Measurements from ENCODE around the gene MAP7D2. TPM values are rescaled to one million over a fixed set of nuclear protein-coding genes. Genes with fewer than 3 reads are reported as not detected.

Gene MAP7D2
- total RNA-seq, 1 experiment from 2014 or later = 0.91 TPM

DNA sequence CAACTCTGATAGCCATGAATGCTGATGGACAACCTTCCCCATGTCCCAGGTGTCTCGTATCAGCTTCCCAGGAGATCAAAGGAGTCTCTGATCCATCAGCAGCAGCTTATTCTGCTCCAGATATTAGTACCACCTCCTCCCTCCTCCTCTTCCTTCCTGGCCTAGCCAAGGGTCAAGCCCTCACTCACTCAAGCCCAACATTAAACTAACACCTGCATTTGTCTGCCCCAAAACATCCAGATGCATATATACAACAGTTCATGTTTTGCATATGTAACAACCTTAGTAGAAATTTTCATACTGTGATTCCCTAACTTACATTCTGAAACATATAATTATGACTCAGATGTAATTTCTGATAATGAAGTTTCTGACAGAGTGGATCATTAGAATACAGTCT, 155.8 kb downstream of the MAP7D2 start:
- BruUV-seq (replicated peaks) = no TSS peak
- H3K4me3 ChIP-seq (ENCODE audit: low read length) = no peak overlapping the region
- DNase-seq (no peak), ATAC-seq (no peak)
- intact Hi-C loops (cut with micrococcal nuclease) = no loop called here
- no peak overlapping the region for H3K27ac ChIP-seq (ENCODE audit: low read length)
- POLR2A ChIA-PET (ENCODE audit: unreplicated experiment) = no interaction called here
- no peaks in the 10 kb centered on the region for H3K27me3 ChIP-seq (ENCODE audit: low read length)
- no peaks in the 10 kb centered on the region for H3K9me3 ChIP-seq (ENCODE audit: low read length)
- no peak overlapping the region for H2AFZ ChIP-seq (ENCODE audit: low read length)
- no peak overlapping the region for H3K4me2 ChIP-seq (ENCODE audit: low read length)
- TF ChIP-seq EZH2 (IDR thresholded peaks at IDR 0.05; ENCODE audit: low read length, unreplicated experiment) (no peak), EZH2phosphoT487 (IDR thresholded peaks at IDR 0.05; ENCODE audit: borderline replicate concordance, low read length) (no peak)
- TF ChIP-seq, protein P1, sequence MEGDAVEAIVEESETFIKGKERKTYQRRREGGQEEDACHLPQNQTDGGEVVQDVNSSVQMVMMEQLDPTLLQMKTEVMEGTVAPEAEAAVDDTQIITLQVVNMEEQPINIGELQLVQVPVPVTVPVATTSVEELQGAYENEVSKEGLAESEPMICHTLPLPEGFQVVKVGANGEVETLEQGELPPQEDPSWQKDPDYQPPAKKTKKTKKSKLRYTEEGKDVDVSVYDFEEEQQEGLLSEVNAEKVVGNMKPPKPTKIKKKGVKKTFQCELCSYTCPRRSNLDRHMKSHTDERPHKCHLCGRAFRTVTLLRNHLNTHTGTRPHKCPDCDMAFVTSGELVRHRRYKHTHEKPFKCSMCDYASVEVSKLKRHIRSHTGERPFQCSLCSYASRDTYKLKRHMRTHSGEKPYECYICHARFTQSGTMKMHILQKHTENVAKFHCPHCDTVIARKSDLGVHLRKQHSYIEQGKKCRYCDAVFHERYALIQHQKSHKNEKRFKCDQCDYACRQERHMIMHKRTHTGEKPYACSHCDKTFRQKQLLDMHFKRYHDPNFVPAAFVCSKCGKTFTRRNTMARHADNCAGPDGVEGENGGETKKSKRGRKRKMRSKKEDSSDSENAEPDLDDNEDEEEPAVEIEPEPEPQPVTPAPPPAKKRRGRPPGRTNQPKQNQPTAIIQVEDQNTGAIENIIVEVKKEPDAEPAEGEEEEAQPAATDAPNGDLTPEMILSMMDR (conservative IDR thresholded peaks at IDR 0.05; ENCODE audit: low read depth, low read length) = no peak
- H3F3A ChIP-seq (ENCODE audit: low read length, unreplicated experiment) = no peaks in the 10 kb centered on the region
- CTCF ChIA-PET = no interaction called here
- H3K9ac ChIP-seq (ENCODE audit: low read length) = no peak overlapping the region
- H3K79me2 ChIP-seq (ENCODE audit: low read length) = no peaks in the 10 kb centered on the region
- H4K20me1 ChIP-seq (ENCODE audit: low read length) = no peaks in the 10 kb centered on the region
- H3K4me1 ChIP-seq (ENCODE audit: insufficient read depth, low read length) = peaks cover 8% of the 10 kb centered on the region; the same call in 1 of the 2 replicates
- H3K36me3 ChIP-seq (ENCODE audit: low read depth, low read length) = peaks cover 8% of the 10 kb centered on the region
- no peaks in the 10 kb centered on the region for H3K9me2 ChIP-seq (replicated peaks; ENCODE audit: low read length)

DNA sequence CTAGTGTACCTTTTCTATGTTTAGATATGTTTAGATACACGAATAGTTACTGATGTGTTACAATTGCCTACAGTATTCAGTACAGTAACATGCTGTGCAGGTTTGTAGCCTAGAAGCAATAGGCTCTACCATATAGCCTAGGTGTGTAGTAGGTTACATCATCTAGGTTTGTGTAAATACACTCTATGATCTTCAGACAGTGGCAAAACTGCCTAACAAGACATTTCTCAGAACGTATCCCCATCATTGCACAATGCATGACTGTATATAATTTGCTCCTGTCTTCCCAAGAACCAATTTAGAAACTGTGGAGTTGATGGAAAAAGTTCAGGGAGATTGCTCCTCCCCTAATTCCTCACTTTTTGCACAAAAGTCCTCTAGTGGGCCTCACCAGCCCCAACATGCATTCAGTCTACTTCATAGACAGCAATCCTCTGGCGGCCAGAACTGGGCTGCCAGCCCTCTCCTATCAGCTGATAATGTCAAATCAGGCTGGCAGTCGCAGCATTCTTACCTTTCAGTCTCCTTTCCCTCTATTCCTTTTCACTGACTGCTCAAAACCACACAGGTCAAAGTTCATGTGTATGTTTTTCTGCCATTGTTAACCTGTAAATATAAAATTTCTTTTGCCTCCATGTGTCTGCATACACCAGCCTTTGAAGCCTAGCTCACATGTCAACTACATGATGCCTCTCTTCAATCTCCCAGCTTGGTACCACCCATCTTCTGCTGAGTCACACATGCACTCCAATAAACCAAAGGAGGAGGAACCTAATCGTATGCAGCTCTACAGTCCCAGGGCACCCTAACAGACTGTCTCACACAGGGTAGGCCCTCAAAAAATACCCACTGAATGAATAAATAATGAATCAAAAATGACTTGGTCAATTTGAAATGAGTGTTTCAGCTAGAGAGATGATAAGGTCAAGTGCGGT, 157.9 kb downstream of the MAP7D2 start:
- no peaks in the 10 kb centered on the region for H3F3A ChIP-seq (ENCODE audit: low read length, unreplicated experiment)
- no peaks in the 10 kb centered on the region for H3K27me3 ChIP-seq (ENCODE audit: low read length)
- DNase-seq (peak; percentile 13), ATAC-seq (peak; percentile 51)
- TF ChIP-seq, protein P1 (conservative IDR thresholded peaks at IDR 0.05; ENCODE audit: low read depth, low read length) = no peak
- TF ChIP-seq EZH2 (IDR thresholded peaks at IDR 0.05; ENCODE audit: low read length, unreplicated experiment) (no peak), EZH2phosphoT487 (IDR thresholded peaks at IDR 0.05; ENCODE audit: borderline replicate concordance, low read length) (no peak)
- no peak overlapping the region for H2AFZ ChIP-seq (ENCODE audit: low read length)
- no peaks in the 10 kb centered on the region; the same call in 1 of the 2 replicates for H3K36me3 ChIP-seq (ENCODE audit: low read depth, low read length)
- no peaks in the 10 kb centered on the region for H3K9me3 ChIP-seq (ENCODE audit: low read length)
- no peak overlapping the region for H3K27ac ChIP-seq (ENCODE audit: low read length)
- H3K79me2 ChIP-seq (ENCODE audit: low read length) = no peaks in the 10 kb centered on the region
- ChIA-PET POLR2A (ENCODE audit: unreplicated experiment) (no interaction called here), CTCF (no interaction called here)
- H4K20me1 ChIP-seq (ENCODE audit: low read length) = no peaks in the 10 kb centered on the region
- H3K9ac ChIP-seq (ENCODE audit: low read length) = no peak overlapping the region
- no peak overlapping the region for H3K4me2 ChIP-seq (ENCODE audit: low read length)
- intact Hi-C loops (cut with micrococcal nuclease) = no loop called here
- BruUV-seq (replicated peaks) = no TSS peak
- H3K9me2 ChIP-seq (replicated peaks; ENCODE audit: low read length) = no peaks in the 10 kb centered on the region
- H3K4me3 ChIP-seq (ENCODE audit: low read length) = no peak overlapping the region
- H3K4me1 ChIP-seq (ENCODE audit: insufficient read depth, low read length) = no peaks in the 10 kb centered on the region

DNA sequence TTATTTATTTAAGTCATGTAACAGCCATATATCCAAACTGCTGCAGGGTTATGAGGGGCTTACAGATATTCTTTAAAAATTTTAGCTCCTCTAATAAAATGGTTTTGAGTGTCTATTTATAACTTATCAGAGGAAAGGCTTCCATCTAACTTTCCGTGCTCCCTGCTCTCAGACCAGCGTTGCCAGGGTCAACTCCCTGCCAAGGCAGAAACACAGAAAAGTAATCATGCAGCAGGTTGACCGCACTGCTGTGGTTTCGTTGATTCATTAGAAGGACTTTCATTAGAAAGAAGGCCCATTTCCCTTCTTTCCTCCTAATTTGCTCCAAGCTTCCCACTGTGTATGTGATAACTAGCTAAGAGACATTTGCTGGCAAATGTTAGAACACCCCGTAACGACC, 159.8 kb downstream of the MAP7D2 start:
- ATAC-seq (no peak), DNase-seq (no peak)
- TF ChIP-seq EZH2phosphoT487 (IDR thresholded peaks at IDR 0.05; ENCODE audit: borderline replicate concordance, low read length) (no peak), EZH2 (IDR thresholded peaks at IDR 0.05; ENCODE audit: low read length, unreplicated experiment) (no peak)
- TF ChIP-seq, protein P1 (conservative IDR thresholded peaks at IDR 0.05; ENCODE audit: low read depth, low read length) = no peak
- Histone ChIP-seq H3K9ac (ENCODE audit: low read length) (no peak overlapping the region), H3K27ac (ENCODE audit: low read length) (no peak overlapping the region), H3K9me3 (ENCODE audit: low read length) (no peaks in the 10 kb centered on the region), H3K4me1 (ENCODE audit: insufficient read depth, low read length) (no peaks in the 10 kb centered on the region), H3K79me2 (ENCODE audit: low read length) (no peaks in the 10 kb centered on the region), H3F3A (ENCODE audit: low read length, unreplicated experiment) (no peaks in the 10 kb centered on the region), H3K4me2 (ENCODE audit: low read length) (no peak overlapping the region), H2AFZ (ENCODE audit: low read length) (no peak overlapping the region), H3K9me2 (replicated peaks; ENCODE audit: low read length) (no peaks in the 10 kb centered on the region), H3K4me3 (ENCODE audit: low read length) (no peak overlapping the region), H3K36me3 (ENCODE audit: low read depth, low read length) (no peaks in the 10 kb centered on the region; the same call in 1 of the 2 replicates), H3K27me3 (ENCODE audit: low read length) (no peaks in the 10 kb centered on the region), H4K20me1 (ENCODE audit: low read length) (no peaks in the 10 kb centered on the region)
- BruUV-seq (replicated peaks) = no TSS peak
- CTCF ChIA-PET = no interaction called here
- POLR2A ChIA-PET (ENCODE audit: unreplicated experiment) = no interaction called here
- intact Hi-C loops (cut with micrococcal nuclease) = no loop called here
